Activated CD4-positive, CD25-positive, alpha-beta regulatory T cell (primary cell): ENCODE measurements around the gene COQ8A.
"Not testable (repeated sequence)": the region's sequence is repeated elsewhere in the genome, so short reads cannot be mapped to it uniquely, and the experiment has no call there.

Experiments used
- DNase-seq, 4 experiments: peaks; one replicate each; lab custom pipeline; 2025; lab: John Stamatoyannopoulos, UW

Gene COQ8A

GRCh38 chr1:226952118-226952441 is 12.0 kb downstream of the COQ8A start:
- DNase-seq, result no peak

GRCh38 chr1:226953175-226953800 is 13.2 kb downstream of the COQ8A start:
- DNase-seq, result no peak

- DNase-seq, result no peak
These were observed 14.2 kb downstream of the COQ8A start for GRCh38 chr1:226954337-226954736.

- no peak for DNase-seq
These were observed 14.7 kb downstream of the COQ8A start for GRCh38 chr1:226954777-226955176.

- not testable (repeated sequence) for DNase-seq
These were observed 15.8 kb downstream of the COQ8A start for GRCh38 chr1:226955857-226956256.

- DNase-seq, result no peak
These were observed 17.0 kb downstream of the COQ8A start for GRCh38 chr1:226956942-226957713.

GRCh38 chr1:226957714-226958113 is 17.6 kb downstream of the COQ8A start:
- no peak for DNase-seq

- no peak for DNase-seq
These were observed 18.2 kb downstream of the COQ8A start for GRCh38 chr1:226958300-226958699.

- no peak for DNase-seq
These were observed 20.2 kb downstream of the COQ8A start for GRCh38 chr1:226960256-226960655.

- DNase-seq, result no peak
These were observed 21.1 kb downstream of the COQ8A start for GRCh38 chr1:226960944-226961765.

- no peak for DNase-seq
These were observed 22.6 kb downstream of the COQ8A start for GRCh38 chr1:226962421-226963391.

- DNase-seq, result no peak
These were observed 24.0 kb downstream of the COQ8A start for GRCh38 chr1:226964068-226964425.

- no peak for DNase-seq
These were observed 24.8 kb downstream of the COQ8A start for GRCh38 chr1:226964611-226965486.

GRCh38 chr1:226965581-226966440 is 25.7 kb downstream of the COQ8A start:
- no peak for DNase-seq

GRCh38 chr1:226966683-226967082 is 26.6 kb downstream of the COQ8A start:
- no peak for DNase-seq

GRCh38 chr1:226967665-226968064 is 27.6 kb downstream of the COQ8A start:
- no peak for DNase-seq

GRCh38 chr1:226971765-226972164 is 31.7 kb downstream of the COQ8A start:
- no peak for DNase-seq

- no peak for DNase-seq
These were observed 32.8 kb downstream of the COQ8A start for GRCh38 chr1:226972931-226973330.

- no peak for DNase-seq
These were observed 33.3 kb downstream of the COQ8A start for GRCh38 chr1:226973371-226973897.
